ENCODE data around the gene GLP2R.

GRCh38 chr17:9828296-9829295, 2.9 kb downstream of the GLP2R start:
- TF ChIP-seq GTF2F1 (IDR thresholded peaks at IDR 0.05; ENCODE audit: low read length) (no peak), NR2C2 (CRISPR knock-in tag; IDR thresholded peaks at IDR 0.05; ENCODE audit: borderline replicate concordance) (no peak), ZNF326 (CRISPR knock-in tag; IDR thresholded peaks at IDR 0.05; ENCODE audit: borderline replicate concordance) (no peak), CTCF (CRISPR knock-in tag; IDR thresholded peaks at IDR 0.05) (no peak), CREB1 (IDR thresholded peaks at IDR 0.05) (no peak), CREB1 (CRISPR knock-in tag; IDR thresholded peaks at IDR 0.05) (no peak), SP140L (CRISPR knock-in tag; IDR thresholded peaks at IDR 0.05; ENCODE audit: borderline replicate concordance) (no peak), HMGXB4 (CRISPR knock-in tag; IDR thresholded peaks at IDR 0.05; ENCODE audit: borderline replicate concordance in 1 of 2, low read depth in 1 of 2) (no peak)
